T-helper 2 cell treated with Interferon-gamma antibody and Interleukin-4, amounts not matched to agents 5 μg/mL and 100 μg/mL, for 36 hours (primary cell): ENCODE measurements around the gene XIST.

Source experiments
- DNase-seq: peaks from one replicate; pipeline ENCODE4 v3.0.0; 2021; ENCODE audit warnings: low spot score
- H3K27ac Mint-ChIP-seq: one replicate; pipeline ENCODE4 v1.8.0; 2021; ENCODE audit warnings: mild to moderate bottlenecking, mixed read lengths
- H3K27me3 Mint-ChIP-seq: one replicate; pipeline ENCODE4 v1.8.0; 2021; ENCODE audit warnings: low read depth, mixed read lengths
- H3K36me3 Mint-ChIP-seq: one replicate; pipeline ENCODE4 v1.8.0; 2021; ENCODE audit warnings: low read depth, mixed read lengths
- H3K4me1 Mint-ChIP-seq: one replicate; pipeline ENCODE4 v1.8.0; 2021; ENCODE audit warnings: low read depth, mixed read lengths
- H3K4me3 Mint-ChIP-seq: one replicate; pipeline ENCODE4 v1.8.0; 2022; ENCODE audit warnings: mild to moderate bottlenecking, moderate library complexity, mixed read lengths
- H3K9me3 Mint-ChIP-seq: one replicate; pipeline ENCODE4 v1.8.0; 2021; ENCODE audit warnings: mixed read lengths

Gene XIST

DNA sequence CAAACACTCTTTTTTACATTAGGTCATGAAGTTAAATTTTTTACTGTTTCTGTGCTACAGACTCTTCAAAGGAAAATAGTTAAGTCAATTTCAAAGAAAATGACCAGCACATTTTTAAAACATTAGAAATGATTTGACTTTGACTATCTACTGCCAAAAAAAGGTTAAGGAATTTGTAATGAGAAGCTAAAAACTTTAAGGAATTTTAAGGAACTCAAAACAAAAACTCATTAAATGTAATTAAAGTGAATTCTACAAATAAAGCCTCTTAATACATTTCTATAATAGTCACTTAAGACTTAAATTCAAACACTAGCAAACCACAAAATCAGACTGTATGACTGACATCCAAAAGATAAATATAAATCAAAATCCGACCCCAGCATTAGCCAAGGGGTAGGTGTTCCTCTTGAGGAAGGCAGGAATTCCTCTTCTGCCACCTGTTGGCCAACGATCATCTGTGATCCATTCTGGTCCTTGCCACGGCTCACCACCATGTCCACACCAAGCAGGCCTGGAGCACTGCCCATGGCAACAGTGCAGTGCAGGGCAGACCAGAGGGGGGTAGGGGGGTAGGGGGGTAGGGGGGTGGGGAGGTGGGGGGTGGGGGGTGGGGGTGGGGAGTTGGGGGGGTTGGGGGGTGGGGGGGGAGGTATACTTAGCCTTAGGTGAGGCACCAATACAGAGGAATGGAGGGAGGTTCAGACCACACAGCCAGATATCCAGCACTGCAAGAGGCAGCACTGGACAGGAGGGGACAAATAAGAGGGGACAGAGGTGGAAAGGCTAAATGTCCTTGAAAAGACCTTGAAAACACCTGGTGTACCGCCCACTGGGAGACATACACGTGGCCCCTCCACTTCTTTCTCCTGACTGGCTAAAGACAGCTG, 2.1 kb downstream of the XIST start:
- no peaks in the 10 kb centered on the region for H3K4me1 Mint-ChIP-seq
- no peaks in the 10 kb centered on the region for H3K9me3 Mint-ChIP-seq
- H3K36me3 Mint-ChIP-seq: no peaks in the 10 kb centered on the region
- DNase-seq: no peak
- no peak overlapping the region for H3K4me3 Mint-ChIP-seq
- no peak overlapping the region for H3K27ac Mint-ChIP-seq
- H3K27me3 Mint-ChIP-seq: no peaks in the 10 kb centered on the region

DNA sequence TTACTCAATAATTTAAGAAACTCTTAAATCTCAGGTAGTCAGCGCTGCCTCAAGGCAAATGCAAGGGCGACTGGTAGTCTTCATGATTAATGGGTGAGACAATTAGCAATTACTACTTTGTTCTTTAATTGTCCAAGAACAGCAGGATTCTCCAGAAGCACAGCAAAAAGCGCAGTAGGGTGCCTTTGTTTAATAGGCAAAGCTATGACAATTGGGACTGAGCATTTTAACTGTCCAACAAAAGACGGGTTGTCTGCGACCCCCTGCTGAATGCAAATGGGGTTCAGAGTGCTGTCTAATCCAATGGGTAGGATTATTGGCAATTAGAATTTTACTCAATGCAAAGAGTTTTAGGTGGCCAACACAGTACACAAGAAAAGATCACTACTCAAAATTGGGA, 3.4 kb downstream of the XIST start:
- Mint-ChIP-seq H3K9me3 (no peaks in the 10 kb centered on the region), H3K4me3 (no peak overlapping the region), H3K27ac (no peak overlapping the region), H3K36me3 (no peaks in the 10 kb centered on the region), H3K27me3 (no peaks in the 10 kb centered on the region), H3K4me1 (no peaks in the 10 kb centered on the region)
- DNase-seq: no peak

DNA sequence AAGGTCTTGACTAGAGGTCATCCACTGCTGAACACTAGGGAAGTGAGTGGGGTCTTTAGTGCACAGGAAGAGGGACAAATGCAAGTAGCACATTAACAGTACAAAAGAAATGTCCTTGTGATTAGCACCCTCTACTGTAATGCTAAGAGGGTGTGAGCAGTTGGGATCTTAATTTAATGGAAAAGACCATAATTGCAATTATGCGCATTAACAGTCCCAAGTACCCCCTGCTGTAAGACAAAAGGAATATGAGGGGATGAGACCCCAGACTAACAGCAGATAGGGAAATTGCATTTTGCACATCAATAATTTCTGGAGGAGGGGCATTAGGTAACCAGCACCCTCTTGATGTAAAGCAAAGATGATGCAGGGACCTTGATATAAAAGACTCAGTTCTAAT, 4.5 kb downstream of the XIST start:
- no peaks in the 10 kb centered on the region for H3K9me3 Mint-ChIP-seq
- H3K36me3 Mint-ChIP-seq: no peaks in the 10 kb centered on the region
- H3K4me1 Mint-ChIP-seq: no peaks in the 10 kb centered on the region
- H3K27ac Mint-ChIP-seq: no peak overlapping the region
- no peak for DNase-seq
- H3K4me3 Mint-ChIP-seq: no peak overlapping the region
- no peaks in the 10 kb centered on the region for H3K27me3 Mint-ChIP-seq

DNA sequence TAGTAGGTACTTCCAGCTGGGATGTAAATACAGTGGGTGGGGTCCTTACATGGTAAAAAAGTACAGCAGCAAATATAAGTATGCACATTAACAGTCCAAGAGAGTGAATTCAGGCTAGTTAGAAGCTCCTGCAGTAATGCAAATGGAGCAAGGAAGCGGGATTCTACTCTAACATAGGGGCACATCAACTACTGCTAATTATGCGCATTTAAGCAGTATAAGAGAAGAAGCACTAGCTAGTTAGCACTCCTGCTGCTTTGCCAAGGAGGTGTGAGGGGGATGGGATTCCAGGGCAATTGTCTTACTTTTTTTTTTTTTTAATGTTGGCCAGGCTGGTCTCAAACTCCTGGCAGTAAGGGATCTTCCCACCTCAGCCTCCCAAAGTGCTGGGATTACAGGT, 5.4 kb downstream of the XIST start:
- Mint-ChIP-seq H3K36me3 (no peaks in the 10 kb centered on the region), H3K27ac (no peak overlapping the region), H3K27me3 (no peaks in the 10 kb centered on the region), H3K9me3 (no peaks in the 10 kb centered on the region), H3K4me1 (no peaks in the 10 kb centered on the region), H3K4me3 (no peak overlapping the region)
- no peak for DNase-seq

DNA sequence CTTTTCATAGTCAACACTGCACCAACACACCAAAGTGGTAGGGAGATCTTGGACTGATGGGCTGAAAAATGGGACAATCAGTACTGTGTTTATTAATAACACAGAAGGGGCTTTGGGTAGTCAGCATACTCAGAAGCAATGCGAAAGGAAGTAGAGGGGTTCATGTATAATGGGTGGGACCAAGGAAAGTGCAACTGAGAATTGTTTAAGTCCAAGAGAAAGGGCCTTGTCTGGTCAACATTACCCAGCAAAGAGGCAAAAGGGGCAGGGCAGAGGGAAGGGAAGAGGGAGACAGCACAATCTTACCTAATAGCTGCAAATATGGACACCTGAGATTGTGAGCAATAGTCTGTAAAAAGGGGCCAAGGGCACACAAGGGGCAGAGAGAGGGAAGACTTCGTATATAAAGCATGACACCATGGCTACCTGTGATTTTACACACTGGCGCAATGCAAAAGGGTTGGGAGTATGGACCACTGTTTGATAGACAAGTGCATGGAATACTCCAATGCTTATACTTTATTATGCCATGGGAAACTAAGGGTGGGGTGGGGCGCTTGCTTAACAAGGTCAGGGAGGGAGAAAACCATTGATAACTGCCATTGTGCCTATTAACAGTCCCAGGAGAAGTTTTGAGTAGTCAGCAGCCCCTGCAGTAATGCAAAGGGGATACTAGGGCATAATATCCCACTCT, 9.8 kb downstream of the XIST start:
- Mint-ChIP-seq H3K27me3 (no peaks in the 10 kb centered on the region), H3K4me3 (no peak overlapping the region), H3K27ac (no peak overlapping the region), H3K36me3 (no peaks in the 10 kb centered on the region), H3K4me1 (no peaks in the 10 kb centered on the region), H3K9me3 (no peaks in the 10 kb centered on the region)
- no peak for DNase-seq

DNA sequence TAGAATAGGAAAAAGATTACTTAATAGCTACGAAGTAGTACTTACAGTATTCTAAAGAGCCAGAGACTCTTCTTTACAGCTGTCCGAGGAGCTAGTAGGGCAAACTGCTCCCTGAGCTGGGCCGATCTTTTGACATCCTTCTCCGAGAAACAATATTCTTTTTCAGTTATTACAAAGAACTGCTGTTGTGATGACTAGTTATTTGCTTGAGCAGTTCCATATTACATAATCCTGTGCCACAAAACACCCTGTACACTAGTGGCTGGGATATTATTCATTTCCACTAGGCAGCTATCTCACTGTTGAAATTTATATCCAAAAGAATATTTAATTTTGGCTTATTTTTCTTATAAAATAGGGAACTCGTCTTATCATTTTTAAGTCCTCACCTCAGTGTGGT, 11.2 kb downstream of the XIST start:
- Mint-ChIP-seq H3K27me3 (no peaks in the 10 kb centered on the region), H3K9me3 (no peaks in the 10 kb centered on the region), H3K27ac (no peak overlapping the region), H3K36me3 (no peaks in the 10 kb centered on the region), H3K4me3 (no peak overlapping the region), H3K4me1 (no peaks in the 10 kb centered on the region)
- DNase-seq: no peak

DNA sequence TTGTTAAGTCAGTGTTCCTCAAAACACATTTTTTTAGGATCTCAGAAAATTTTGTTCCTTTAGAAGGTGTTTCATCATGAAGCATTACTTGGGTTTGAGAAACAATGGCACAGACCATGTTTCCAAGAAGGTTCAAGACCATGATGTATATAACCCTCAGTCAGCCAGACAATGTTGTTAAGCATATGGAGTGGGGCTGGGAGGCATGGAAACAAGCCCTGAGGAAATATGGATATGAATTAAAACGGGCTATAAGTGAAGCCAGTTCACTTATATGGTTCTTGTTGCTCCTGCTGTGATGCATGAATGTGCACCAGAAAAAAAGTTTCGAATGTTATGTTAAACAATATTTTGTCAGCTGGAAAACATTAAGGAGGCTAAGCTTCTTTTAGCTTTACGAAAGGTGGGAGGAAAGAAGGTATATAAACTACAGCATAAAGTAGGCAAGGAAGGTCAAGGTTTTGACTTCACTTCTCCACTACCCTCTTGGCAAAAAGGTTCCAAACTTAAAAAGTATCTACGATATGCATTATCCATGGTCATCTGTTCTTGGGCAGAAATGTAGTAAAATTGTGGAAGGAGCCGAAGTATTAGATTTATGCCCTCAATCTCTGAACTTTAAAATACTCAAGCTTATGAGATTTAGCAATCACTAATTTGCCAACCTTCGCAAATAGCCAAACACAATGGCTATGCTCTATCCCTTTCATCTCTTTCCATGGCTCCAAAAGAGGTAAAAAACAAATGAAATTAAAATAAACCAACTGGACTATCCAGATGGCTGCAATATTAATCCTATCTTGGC, 12.2 kb downstream of the XIST start:
- no peak for DNase-seq
- Mint-ChIP-seq H3K4me1 (no peaks in the 10 kb centered on the region), H3K4me3 (no peak overlapping the region), H3K27ac (no peak overlapping the region), H3K36me3 (no peaks in the 10 kb centered on the region), H3K27me3 (no peaks in the 10 kb centered on the region), H3K9me3 (no peaks in the 10 kb centered on the region)

DNA sequence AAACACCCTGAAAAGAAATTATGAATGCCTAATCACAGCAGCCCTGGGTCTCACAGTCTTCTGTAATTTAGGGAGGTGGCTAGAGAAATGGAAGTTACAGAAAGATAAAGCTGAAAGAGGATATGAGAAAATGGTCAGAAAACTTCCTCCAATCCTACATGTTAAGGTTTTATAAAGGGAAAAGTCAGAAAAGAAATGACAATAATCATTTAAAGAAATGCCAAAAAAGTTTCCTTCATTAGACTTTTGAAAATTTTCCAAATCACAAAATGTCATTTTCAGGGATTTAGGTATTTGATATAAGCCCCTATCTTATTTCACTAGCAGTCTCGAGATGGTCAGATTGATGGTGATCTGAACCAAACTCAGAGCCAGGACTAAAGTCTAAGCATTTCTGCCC, 13.4 kb downstream of the XIST start:
- Mint-ChIP-seq H3K27ac (no peak overlapping the region), H3K4me3 (no peak overlapping the region), H3K27me3 (no peaks in the 10 kb centered on the region), H3K36me3 (no peaks in the 10 kb centered on the region), H3K4me1 (no peaks in the 10 kb centered on the region), H3K9me3 (no peaks in the 10 kb centered on the region)
- DNase-seq: no peak

DNA sequence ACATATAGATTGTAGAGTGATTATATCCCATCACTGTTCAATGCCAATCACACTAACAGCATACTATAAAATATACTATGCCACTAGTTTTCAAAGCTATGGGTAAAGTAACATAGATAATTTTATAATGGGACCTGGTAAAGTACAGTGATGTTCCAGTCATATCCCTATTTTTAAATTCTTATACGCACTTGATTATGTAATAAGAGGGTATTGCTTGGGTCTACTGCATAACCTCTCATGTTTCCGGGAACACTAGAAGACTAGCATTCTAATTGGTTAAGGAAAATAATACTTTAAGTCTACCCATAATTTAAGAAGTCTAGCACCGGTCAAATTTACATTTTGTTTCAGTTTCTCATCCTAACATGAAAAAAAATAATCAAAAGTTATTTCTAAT, 14.4 kb downstream of the XIST start:
- no peak overlapping the region for H3K27ac Mint-ChIP-seq

DNA sequence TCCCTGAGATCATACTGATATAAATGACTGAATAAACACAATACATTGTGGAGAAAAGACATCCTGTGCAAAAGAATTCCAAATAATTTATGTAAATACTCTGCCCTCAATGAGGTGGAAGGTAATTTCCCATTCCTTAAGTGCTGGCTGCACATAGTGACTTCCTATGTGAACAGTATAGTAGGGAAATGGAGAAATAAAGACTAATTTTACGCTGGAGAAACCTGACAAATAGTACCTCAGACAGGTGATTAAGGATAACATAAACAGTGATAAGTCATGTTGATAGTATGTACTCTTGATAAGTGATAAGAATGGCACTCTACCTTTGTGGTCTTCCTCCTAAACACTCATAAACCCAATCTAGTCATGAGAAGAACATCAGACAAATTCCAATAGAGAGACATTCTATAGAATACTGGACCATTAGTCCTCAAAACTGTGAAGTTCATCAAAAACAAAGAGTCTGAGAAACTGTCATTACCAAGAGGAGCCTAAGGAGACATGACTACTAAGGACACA, 15.5 kb downstream of the XIST start:
- H3K4me1 Mint-ChIP-seq: no peaks in the 10 kb centered on the region
- no peaks in the 10 kb centered on the region for H3K36me3 Mint-ChIP-seq
- DNase-seq: no peak
- no peak overlapping the region for H3K27ac Mint-ChIP-seq
- H3K27me3 Mint-ChIP-seq: no peaks in the 10 kb centered on the region
- no peak overlapping the region for H3K4me3 Mint-ChIP-seq
- H3K9me3 Mint-ChIP-seq: no peaks in the 10 kb centered on the region

More for the DNA sequence above, 14.4 kb downstream of the XIST start:
- Mint-ChIP-seq H3K4me3 (no peak overlapping the region), H3K9me3 (no peaks in the 10 kb centered on the region), H3K36me3 (no peaks in the 10 kb centered on the region), H3K27me3 (no peaks in the 10 kb centered on the region), H3K4me1 (no peaks in the 10 kb centered on the region)
- no peak for DNase-seq

DNA sequence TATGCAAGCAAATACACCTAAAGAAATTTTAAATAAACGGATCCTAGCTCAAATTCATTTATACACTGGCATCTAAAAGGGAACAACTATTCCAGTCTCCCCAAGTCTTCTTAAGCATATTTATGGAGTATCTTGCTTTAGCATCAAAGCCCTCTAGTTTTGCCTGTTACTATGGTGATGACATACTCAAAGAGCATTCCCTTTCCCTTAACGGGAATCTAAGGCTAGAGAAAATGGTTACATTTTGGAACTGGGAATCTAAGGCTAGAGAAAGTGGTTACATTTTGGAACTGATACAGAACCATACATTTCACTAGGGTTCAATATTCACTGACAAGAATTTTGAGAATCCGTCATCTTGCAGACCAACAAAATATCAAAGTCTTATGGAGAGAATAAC, 18.3 kb downstream of the XIST start:
- no peak for DNase-seq
- Mint-ChIP-seq H3K4me1 (no peaks in the 10 kb centered on the region), H3K27ac (no peak overlapping the region), H3K4me3 (no peak overlapping the region), H3K27me3 (no peaks in the 10 kb centered on the region), H3K9me3 (no peaks in the 10 kb centered on the region), H3K36me3 (no peaks in the 10 kb centered on the region)

DNA sequence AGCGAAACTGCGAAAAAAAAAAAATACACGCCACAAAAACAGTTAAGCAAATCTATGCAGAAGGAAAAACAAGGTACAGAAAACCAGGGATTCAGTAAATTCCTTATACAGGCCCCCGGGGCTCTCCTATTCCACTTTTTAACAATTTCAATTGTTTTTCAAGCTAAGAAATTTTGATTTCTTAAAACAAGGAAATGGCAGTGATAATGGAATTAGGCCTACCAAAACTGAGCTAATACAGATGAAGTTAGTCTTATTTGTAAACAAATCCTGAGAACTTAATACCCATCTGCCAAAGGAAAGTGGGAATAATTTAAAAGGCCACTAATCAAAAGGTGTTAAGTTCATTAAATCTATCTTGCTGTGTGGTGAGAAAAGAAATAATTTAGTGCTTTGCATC, 20.2 kb downstream of the XIST start:
- H3K4me3 Mint-ChIP-seq: no peak overlapping the region
- H3K27ac Mint-ChIP-seq: no peak overlapping the region
- peaks cover 2% of the 10 kb centered on the region for H3K27me3 Mint-ChIP-seq
- H3K9me3 Mint-ChIP-seq: no peaks in the 10 kb centered on the region
- no peak for DNase-seq
- no peaks in the 10 kb centered on the region for H3K4me1 Mint-ChIP-seq
- no peaks in the 10 kb centered on the region for H3K36me3 Mint-ChIP-seq

DNA sequence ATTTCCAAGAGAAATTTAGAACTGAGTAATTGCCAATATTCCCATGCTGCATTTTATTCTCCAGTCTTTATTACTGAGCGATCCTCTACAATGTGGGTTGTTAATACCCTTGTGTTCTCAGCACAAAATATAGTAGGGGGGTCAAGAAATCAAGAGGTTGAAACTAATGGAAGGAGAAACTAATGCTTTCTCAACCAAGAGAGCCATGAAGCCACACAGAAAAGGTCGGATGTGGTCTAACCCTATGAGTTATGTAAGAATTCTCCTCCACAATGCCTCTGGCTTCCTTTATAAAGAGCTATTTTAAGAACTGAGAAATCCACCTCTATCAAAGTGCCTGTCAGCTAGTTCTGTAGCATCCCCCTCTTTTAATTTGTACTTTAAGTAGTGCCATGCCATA, 21.0 kb downstream of the XIST start:
- no peak for DNase-seq
- Mint-ChIP-seq H3K27me3 (peaks cover 2% of the 10 kb centered on the region), H3K4me1 (no peaks in the 10 kb centered on the region), H3K36me3 (no peaks in the 10 kb centered on the region), H3K4me3 (no peak overlapping the region), H3K27ac (no peak overlapping the region), H3K9me3 (no peaks in the 10 kb centered on the region)
